Astrocyte (in vitro differentiated cells and primary cell): ENCODE data around the gene MCF2L.

Experiments
- CTCF ChIP-seq: IDR thresholded peaks from 2 replicates; pipeline ENCODE4 v1.5.1; 2011; ENCODE audit warnings: low read depth, mild to moderate bottlenecking, inconsistent platforms, low read length, moderate library complexity; ENCODE audit not compliant: insufficient read depth
- EZH2 ChIP-seq: IDR thresholded peaks from 2 replicates; pipeline ENCODE4 v1.6.1; 2012; ENCODE audit warnings: mild to moderate bottlenecking, low read length, inconsistent platforms; ENCODE audit not compliant: insufficient read depth

- TF ChIP-seq CTCF (no peak), EZH2 (no peak)
Measured at GRCh38 chr13:112976526-112976925, 7.5 kb downstream of the MCF2L start.
